Stimulated activated CD8-positive, alpha-beta memory T cell treated with anti-CD3 and anti-CD28 coated beads, Interleukin-12 subunit alpha, Interleukin-12 subunit beta, amount 100 ng/mL, for 4 hours (primary cell): ENCODE results near the gene SMAD7.

Source experiments
- DNase-seq: peaks from one replicate; pipeline ENCODE4 v3.0.0-alpha.2; 2020; ENCODE audit warnings: low read depth

SMAD7 gene

DNA sequence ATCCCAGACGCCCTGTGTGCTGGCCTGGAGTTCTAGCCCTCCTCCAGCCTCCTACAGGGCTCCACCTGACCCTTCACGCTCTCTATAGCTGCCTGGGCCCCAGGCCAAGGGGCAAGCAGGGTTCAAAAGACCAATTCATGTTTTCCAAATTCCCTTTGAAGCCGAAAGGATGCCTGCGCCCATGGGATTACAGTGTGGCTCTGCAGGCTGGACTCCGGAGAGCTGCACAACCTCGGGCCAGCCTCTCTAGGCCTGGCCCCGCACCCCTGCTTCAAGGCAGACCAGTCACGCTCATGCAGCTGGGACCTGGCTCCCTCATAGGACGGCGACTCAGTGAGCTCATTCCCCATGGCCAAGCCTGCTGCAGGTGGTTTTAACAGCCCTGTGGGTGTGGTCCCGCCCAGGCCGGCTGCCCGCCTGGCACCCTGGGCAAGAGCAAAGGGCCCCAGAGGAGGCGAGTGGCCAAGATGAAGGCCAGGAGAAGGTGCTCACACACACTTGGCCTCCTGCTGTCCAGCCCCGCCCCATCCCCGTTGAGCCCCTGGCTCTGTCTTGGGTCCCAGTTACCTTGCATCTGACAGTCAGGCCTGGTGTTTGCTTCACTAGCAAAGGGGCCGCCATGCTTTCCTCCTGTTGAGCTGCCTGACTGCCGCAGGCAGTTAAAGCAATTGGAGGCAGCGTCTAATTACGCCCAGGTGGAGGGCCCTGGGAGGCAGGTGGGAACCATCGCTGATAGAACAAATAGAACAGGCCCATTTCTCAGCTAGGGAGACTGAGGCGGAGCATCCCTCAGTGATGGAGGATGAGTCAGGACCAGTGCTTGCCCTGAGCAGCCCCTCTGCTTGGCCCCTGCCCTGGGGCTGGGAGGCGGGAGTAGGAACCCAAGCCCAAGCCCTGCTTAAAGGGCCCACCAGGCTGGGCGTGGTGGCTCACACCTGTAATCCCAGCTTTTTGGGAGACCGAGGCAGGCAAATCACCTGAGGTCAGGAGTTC is 56.9 kb downstream of the SMAD7 start:
- no peak for DNase-seq

- DNase-seq, result no peak
Observed at GRCh38 chr18:48893061-48893607, 57.6 kb downstream of the SMAD7 start.

- no peak for DNase-seq
Observed at GRCh38 chr18:48892146-48892855, 58.5 kb downstream of the SMAD7 start.

GRCh38 chr18:48891721-48892120 is 59.0 kb downstream of the SMAD7 start:
- DNase-seq, result no peak

DNA sequence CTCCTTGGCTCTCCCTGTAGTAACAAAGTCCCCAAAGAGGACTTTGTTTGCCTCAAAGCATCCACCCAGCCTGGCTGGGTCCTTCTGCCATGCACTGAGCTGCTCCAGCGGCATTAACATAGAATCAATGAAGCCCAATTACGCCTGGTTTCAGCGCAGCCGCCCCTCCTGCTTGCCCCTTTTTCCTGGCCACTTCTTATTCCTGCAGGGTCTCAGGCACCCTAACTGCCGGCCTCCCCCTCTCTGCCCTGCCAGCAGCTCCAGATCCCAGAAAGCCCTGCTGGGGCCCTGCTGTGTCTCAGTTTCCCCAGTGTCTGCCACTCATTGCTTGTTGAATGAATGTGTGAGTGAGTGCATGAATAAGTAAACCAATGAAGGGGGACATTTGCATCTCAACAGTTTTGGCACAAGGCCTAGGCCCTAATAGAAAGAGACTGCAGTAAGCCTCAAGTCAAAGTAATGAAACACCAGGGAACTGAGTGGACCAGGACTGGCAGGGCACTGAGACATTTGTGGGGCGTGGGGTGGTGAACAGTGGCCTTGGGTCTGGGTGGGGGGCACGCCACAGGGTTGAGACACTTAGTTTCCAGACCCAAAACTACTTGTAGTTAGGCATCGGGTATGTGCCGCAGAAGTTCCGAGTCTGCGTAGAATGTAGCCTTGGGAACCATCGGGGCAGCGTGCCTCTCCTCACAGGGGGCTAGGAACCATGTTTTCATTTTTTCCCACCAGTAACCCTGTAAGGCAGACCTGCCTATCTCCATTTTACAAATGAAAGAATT is 60.6 kb downstream of the SMAD7 start:
- DNase-seq, result no peak

GRCh38 chr18:48889115-48889941 is 61.4 kb downstream of the SMAD7 start:
- DNase-seq, result no peak

- DNase-seq, result no peak
Observed at GRCh38 chr18:48888773-48889080, 62.0 kb downstream of the SMAD7 start.

DNA sequence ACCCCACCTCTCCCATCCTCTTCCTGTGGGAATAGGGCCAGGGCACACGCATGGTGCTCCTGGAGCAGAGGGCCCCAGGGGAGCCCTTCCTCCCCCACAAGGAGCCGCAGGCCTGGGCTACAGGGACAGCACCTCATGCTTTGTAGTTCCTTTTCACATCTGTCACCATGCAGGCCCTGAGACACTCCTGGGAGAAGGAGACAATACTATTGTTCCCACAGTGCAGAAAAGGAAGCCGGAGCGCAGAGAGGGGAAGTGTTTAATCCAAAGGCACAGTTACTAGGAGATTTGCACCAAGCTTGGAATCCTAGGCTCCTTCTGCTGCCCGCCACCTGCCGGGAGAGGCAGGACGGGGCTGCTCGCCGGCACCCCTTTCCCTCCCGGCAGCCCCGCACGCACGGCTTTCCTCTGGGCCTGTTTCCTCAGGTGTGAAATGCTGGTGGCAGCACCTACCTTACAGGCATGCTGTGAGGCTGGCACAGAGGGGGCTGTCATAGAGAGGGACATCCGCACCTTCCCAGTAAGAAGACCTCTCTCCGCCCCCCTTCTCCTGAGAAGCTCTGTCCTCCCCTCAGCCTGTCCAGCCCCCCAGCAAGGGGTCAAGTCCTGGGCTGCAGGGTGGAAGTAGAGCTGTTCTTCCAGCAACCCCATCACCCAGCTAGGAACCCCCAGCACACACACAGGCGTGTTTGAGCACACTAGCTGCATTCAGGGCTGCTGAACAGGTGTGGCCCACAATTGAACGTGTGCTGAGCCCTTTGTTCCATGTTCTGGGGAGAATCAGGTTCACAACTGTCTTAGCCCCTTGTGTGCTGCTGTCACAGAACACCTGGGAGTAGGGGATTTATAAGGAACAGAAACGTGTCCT is 62.6 kb downstream of the SMAD7 start:
- no peak for DNase-seq

DNA sequence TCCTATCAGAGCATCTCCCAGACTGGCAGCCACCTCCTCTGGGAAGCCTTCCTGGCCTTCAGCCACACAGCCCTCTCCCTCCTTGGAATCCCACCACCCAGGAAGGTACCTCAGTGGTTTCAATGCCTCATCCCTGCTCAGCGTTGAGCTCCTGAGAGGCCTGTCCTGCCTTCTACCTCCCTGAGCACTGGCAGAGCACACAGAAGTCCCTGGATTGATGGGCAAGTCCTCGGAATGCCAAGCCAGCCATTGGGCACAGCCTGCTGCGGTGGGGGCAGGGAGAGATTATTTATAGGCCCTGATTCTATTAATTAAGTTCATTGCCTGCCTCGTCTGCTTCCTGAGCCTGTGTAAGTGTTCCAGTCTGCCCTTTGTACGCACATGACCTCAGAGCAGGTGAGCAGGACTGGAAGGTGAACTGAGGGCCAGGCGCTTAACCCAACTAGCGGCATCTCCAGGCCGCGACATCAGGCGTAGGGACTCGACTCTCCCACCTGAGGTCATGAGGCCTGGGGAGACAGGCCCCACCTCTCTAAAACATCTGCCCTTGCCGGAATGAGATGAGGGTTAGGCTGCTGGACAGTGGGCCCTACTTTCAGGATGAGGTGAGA is 63.4 kb downstream of the SMAD7 start:
- no peak for DNase-seq

- no peak for DNase-seq
Observed at GRCh38 chr18:48886520-48887293, 64.1 kb downstream of the SMAD7 start.

GRCh38 chr18:48885924-48886400 is 64.8 kb downstream of the SMAD7 start:
- no peak for DNase-seq

DNA sequence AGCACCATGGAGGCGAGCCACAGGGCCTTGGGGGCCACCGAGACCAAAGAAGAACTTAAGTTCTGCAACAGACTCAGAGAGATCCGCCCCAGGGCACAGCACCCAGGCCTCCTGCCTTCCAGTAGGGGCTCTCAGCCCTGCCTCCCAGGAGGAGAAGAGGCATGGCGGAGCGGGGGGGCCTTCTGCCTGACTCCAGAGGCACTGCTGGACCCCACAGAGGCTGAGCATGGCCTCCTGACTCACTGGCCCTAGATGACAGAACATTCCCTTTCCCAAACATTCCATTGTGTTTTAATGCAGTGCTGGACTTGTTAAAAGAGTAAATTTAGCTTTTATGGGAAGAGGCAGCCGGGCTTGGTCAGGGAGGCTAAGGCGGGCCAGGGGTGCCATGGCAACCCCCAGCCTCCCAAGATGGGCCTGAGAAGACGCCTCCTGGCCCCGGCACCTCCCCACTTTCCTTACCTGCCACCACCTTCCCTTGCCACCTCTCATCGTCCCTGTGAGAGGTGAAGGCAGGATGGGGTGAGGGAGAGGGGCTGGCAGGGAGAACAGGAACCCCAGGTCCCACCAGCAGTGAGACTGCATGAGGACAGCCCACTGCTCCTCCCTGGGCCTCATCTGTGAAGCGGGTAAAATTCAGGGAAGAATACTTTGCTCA is 65.4 kb downstream of the SMAD7 start:
- DNase-seq, result no peak

DNA sequence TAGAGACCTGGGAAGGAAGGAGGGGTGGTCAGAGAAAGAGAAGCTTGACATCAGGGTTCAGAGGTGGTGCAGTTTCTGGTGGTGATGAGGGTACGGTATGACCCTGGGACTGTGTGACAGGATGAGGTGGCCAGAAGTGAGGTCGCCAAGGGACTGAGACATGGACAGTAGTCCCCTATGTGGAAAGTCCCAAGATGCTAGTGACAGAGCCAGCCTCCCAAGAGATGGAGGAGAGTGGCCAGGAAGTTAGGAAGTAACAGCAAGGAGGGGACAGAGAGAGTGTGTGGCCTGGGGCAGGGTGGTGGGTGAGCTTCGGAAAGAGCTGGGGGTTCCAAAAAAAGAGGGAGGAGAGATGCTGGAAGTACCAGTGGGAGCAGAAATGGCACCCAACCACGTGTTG is 66.0 kb downstream of the SMAD7 start:
- no peak for DNase-seq

DNA sequence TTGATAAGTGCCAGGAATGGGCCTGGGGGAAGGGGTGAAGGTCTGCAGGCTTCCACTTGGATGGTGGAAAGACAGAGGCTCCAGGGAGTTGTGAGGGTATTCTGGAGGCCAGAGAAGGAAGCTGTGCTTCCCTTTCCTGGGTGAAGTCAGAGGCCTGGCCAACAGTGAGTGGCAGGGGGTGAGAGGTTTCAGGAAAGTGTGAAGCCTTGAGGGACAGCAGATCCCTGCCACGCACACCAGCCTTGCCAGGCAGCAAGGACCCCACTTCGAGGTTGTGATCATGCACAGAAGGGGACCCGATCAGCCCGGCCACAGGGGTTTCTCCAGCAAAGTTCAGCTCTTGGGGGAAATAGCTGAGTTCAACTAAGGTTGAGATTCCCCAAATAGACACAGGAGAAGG is 66.5 kb downstream of the SMAD7 start:
- DNase-seq, result no peak

- no peak for DNase-seq
Observed at GRCh38 chr18:48882379-48882778, 68.4 kb downstream of the SMAD7 start.

GRCh38 chr18:48880931-48881330 is 69.8 kb downstream of the SMAD7 start:
- DNase-seq, result no peak

DNA sequence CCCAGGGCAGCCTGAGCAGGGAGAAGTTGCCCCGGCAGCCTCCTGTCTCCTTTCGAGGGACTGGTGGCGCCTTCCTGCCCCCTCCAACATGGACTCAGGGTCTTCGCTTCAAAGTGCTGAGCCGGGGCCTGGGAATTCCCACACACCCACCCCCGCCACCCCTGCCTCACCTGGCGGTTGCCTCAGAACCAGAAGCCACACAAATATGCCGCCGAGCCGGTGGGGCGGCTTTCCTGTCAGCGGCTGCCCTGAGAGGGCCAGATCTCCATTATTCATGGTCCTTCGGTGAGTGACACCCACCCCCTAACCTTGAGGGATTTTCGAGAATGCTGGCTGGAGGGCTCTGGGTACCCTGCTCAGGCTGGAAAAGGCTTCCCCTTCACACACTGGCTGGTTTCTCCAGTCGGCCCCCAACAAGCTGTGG is 71.7 kb downstream of the SMAD7 start:
- DNase-seq, result no peak

- no peak for DNase-seq
Observed at GRCh38 chr18:48878471-48878870, 72.3 kb downstream of the SMAD7 start.
